Liver (tissue), 9 donors: ENCODE measurements around the gene AFMID. TPM values are rescaled to one million over a fixed set of nuclear protein-coding genes. Genes with fewer than 3 reads are reported as not detected.
A peak's percentile ranks its signal among the peaks of the same experiment; 100 is the strongest.

ENCODE experiments used
- DNase-seq: peaks from one replicate; pipeline ENCODE4 v3.0.0-alpha.2; 2017; ENCODE audit warnings: low spot score
- H3K27ac ChIP-seq, 2 donors: one replicate each; pipeline ENCODE4 v1.7.0; 2013; ENCODE audit warnings: inconsistent platforms in 2 of 2, low read length in 2 of 2, control low read depth in 1 of 2, low read depth in 1 of 2, mild to moderate bottlenecking in 1 of 2
- H3K27me3 ChIP-seq, 4 donors: one replicate each; pipeline versions ENCODE4 v1.6.1 to v1.7.0; 2013; ENCODE audit warnings: low read length in 3 of 4, inconsistent platforms in 1 of 4, mild to moderate bottlenecking in 1 of 4, moderate library complexity in 1 of 4; ENCODE audit not compliant: control insufficient read depth in 4 of 4, insufficient read depth in 4 of 4
- H3K36me3 ChIP-seq, 4 donors: one replicate each; pipeline versions ENCODE4 v1.6.1 to v1.7.0; 2013; ENCODE audit warnings: low read length in 3 of 4, mild to moderate bottlenecking in 3 of 4, low read depth in 1 of 4, moderate library complexity in 1 of 4; ENCODE audit not compliant: control insufficient read depth in 4 of 4, insufficient read depth in 3 of 4
- H3K4me1 ChIP-seq, 4 donors: one replicate each; pipeline versions ENCODE4 v1.6.1 to v1.7.0; 2013; ENCODE audit warnings: low read length in 3 of 4, mild to moderate bottlenecking in 3 of 4, moderate library complexity in 1 of 4; ENCODE audit not compliant: control insufficient read depth in 4 of 4, insufficient read depth in 4 of 4
- H3K4me3 ChIP-seq, 3 donors: one replicate each; pipeline versions ENCODE4 v1.6.1 to v1.7.0; 2013; ENCODE audit warnings: low read length in 3 of 3, control low read depth in 1 of 3, low read depth in 1 of 3, mild to moderate bottlenecking in 1 of 3
- H3K9ac ChIP-seq, 2 donors: one replicate each; pipeline ENCODE4 v1.7.0; 2013; ENCODE audit warnings: low read length in 2 of 2, mild to moderate bottlenecking in 2 of 2, moderate library complexity in 2 of 2, control low read depth in 1 of 2, low read depth in 1 of 2
- H3K9me3 ChIP-seq, 4 donors: one replicate each; pipeline versions ENCODE4 v1.6.1 to v1.7.0; 2013; ENCODE audit warnings: low read length in 3 of 4; ENCODE audit not compliant: control insufficient read depth in 4 of 4
- ATF3 ChIP-seq: IDR thresholded peaks from 2 replicates; pipeline ENCODE4 v1.6.1; 2016; ENCODE audit warnings: antibody characterized with exemption
- CTCF ChIP-seq: fragments of 150-350 bp; IDR thresholded peaks from 2 replicates; pipeline ENCODE4 v1.5.1; 2017; ENCODE audit warnings: improper control_type of control experiment, low read depth, low read length; ENCODE audit not compliant: missing input control
- EGR1 ChIP-seq, 2 donors: IDR thresholded peaks; 2 replicates each; pipeline ENCODE4 v1.6.1; 2016 to 2018; ENCODE audit warnings: antibody characterized with exemption in 2 of 2, low read depth in 2 of 2
- FOXA1 ChIP-seq: IDR thresholded peaks from 2 replicates; pipeline ENCODE4 v1.6.1; 2016; ENCODE audit warnings: antibody characterized with exemption
- FOXA2 ChIP-seq: IDR thresholded peaks from 2 replicates; pipeline ENCODE4 v1.6.1; 2016; ENCODE audit warnings: antibody characterized with exemption
- GABPA ChIP-seq, 2 donors: IDR thresholded peaks in 1 of 2; conservative IDR thresholded peaks in 1 of 2; 2 replicates each; pipeline ENCODE4 v1.6.1; 2016; ENCODE audit warnings: antibody characterized with exemption in 2 of 2, mild to moderate bottlenecking in 1 of 2, moderate library complexity in 1 of 2
- HNF4A ChIP-seq, 2 donors: conservative IDR thresholded peaks; 2 replicates each; pipeline ENCODE4 v1.6.1; 2016; ENCODE audit warnings: antibody characterized with exemption in 2 of 2, mild to moderate bottlenecking in 2 of 2
- HNF4G ChIP-seq: IDR thresholded peaks from 2 replicates; pipeline ENCODE4 v1.6.1; 2016; ENCODE audit warnings: antibody characterized with exemption
- JUND ChIP-seq, 2 donors: IDR thresholded peaks; 2 replicates each; pipeline ENCODE4 v1.6.1; 2016; ENCODE audit warnings: antibody characterized with exemption in 2 of 2
- NR2F2 ChIP-seq: IDR thresholded peaks from 2 replicates; pipeline ENCODE4 v1.6.1; 2016; ENCODE audit warnings: antibody characterized with exemption
- RAD21 ChIP-seq, 2 donors: IDR thresholded peaks; 2 replicates each; pipeline ENCODE4 v1.6.1; 2016; ENCODE audit warnings: antibody characterized with exemption in 2 of 2, mild to moderate bottlenecking in 2 of 2
- RXRA ChIP-seq, 2 donors: IDR thresholded peaks; 2 replicates each; pipeline ENCODE4 v1.6.1; 2017 to 2018; ENCODE audit warnings: antibody characterized with exemption in 2 of 2, mild to moderate bottlenecking in 1 of 2
- SP1 ChIP-seq: IDR thresholded peaks from 2 replicates; pipeline ENCODE4 v1.6.1; 2018; ENCODE audit warnings: antibody characterized with exemption, mild to moderate bottlenecking
- TAF1 ChIP-seq: conservative IDR thresholded peaks from 2 replicates; pipeline ENCODE4 v1.6.1; 2016; ENCODE audit warnings: antibody characterized with exemption, mild to moderate bottlenecking
- YY1 ChIP-seq: IDR thresholded peaks from 2 replicates; pipeline ENCODE4 v1.6.1; 2016; ENCODE audit warnings: antibody characterized with exemption, mild to moderate bottlenecking
- WGBS: extraction: QIAGEN DNeasy Blood & Tissue Kit; methylation state at CpG from one replicate; pipeline ENCODE4 v1.1.7; 2013; 5-methylcytosine and 5-hydroxymethylcytosine counted together
- polyA plus RNA-seq, 2 donors: library from polyadenylated mRNA; stranded (reverse) in 1 of 2; unstranded in 1 of 2; fragments of 200-250 nt in 1 of 2; fragments of >200 nt in 1 of 2; fragmentation: Nextera tagmentation in 1 of 2; extraction: Ambion mirVana in 1 of 2; gene quantifications; one replicate each; pipeline versions ENCODE4 v1.2.1 to v1.2.3, GENCODE V29; 2013 to 2015
- total RNA-seq, 2 donors: library from RNA; depleted of rRNA; stranded (reverse); fragments of >200 nt; gene quantifications; one replicate each; pipeline ENCODE4 v1.2.3, GENCODE V29; 2014
- TF ChIP-seq, protein P1 (sequence below): IDR thresholded peaks from 2 replicates; pipeline ENCODE4 v1.6.1; 2016; ENCODE audit warnings: antibody characterized with exemption, mild to moderate bottlenecking
- TF ChIP-seq, protein P2 (sequence below): IDR thresholded peaks from 2 replicates; pipeline ENCODE4 v1.6.1; 2016; ENCODE audit warnings: antibody characterized with exemption
- TF ChIP-seq, protein P3 (sequence below): IDR thresholded peaks from 2 replicates; pipeline ENCODE4 v1.6.1; 2016; ENCODE audit warnings: antibody characterized with exemption
- donor health status: healthy.
- donor health status: healthy.
- donor health status: healthy.
- donor health status: healthy.
- donor health status: healthy.

Gene AFMID
- total and polyA plus RNA-seq, 4 donors = 73.4 to 201 (median 138) TPM

- TF ChIP-seq, protein P1, sequence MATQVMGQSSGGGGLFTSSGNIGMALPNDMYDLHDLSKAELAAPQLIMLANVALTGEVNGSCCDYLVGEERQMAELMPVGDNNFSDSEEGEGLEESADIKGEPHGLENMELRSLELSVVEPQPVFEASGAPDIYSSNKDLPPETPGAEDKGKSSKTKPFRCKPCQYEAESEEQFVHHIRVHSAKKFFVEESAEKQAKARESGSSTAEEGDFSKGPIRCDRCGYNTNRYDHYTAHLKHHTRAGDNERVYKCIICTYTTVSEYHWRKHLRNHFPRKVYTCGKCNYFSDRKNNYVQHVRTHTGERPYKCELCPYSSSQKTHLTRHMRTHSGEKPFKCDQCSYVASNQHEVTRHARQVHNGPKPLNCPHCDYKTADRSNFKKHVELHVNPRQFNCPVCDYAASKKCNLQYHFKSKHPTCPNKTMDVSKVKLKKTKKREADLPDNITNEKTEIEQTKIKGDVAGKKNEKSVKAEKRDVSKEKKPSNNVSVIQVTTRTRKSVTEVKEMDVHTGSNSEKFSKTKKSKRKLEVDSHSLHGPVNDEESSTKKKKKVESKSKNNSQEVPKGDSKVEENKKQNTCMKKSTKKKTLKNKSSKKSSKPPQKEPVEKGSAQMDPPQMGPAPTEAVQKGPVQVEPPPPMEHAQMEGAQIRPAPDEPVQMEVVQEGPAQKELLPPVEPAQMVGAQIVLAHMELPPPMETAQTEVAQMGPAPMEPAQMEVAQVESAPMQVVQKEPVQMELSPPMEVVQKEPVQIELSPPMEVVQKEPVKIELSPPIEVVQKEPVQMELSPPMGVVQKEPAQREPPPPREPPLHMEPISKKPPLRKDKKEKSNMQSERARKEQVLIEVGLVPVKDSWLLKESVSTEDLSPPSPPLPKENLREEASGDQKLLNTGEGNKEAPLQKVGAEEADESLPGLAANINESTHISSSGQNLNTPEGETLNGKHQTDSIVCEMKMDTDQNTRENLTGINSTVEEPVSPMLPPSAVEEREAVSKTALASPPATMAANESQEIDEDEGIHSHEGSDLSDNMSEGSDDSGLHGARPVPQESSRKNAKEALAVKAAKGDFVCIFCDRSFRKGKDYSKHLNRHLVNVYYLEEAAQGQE = no peak
- TF ChIP-seq ATF3 = no peak
Observed at GRCh38 chr17:78174346-78174869, 12.8 kb upstream of the AFMID start (continued).

DNA sequence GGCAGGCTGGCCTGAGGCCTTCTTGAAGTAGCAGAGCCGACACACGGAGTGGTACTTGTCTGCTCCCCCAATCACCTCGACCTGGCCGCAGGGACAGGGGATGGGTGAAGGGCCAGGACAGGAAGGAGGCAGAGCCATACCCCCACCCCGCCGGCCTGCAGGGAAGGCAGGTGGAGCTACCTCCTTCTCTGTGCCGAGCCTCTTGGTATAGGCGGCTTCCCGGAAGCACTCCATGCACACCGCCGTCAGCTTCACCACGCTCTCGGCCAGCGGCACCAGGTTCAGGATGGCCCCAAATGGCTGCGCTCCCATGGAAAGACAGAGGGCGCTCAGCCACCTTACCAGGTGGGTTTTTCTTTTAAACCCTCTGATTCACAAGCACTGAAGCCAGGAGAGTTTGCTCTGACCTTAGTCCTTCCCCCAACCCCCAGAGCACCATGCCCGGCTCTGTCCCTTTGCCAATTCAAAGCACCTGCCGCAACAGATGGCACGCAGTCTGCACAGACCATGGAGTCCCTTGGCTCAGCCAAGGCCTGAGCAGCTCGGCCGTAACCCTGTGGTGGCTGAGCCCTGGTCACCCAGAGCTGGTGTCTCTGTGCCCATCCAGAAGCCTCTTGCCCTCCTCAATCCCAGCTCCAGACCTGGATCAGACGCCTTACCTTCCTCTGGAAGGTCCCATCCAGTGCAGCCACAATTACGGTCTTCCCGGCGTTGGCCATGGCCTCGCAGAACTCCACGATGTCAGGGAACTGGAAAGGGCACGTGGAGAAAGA lies 12.1 kb upstream of the AFMID start:
- peak overlapping the region in 1 of 2 donors; percentile 36 for H3K9ac ChIP-seq
- no peaks in the 10 kb centered on the region for H3K9me3 ChIP-seq
- TF ChIP-seq RAD21 (IDR thresholded peaks at IDR 0.05) = peak in 1 of 2 donors; percentile 47
- peak; percentile 42 for TF ChIP-seq CTCF
- TF ChIP-seq FOXA2 = no peak
- TF ChIP-seq FOXA1 = no peak
- peak; percentile 40 for TF ChIP-seq SP1
- peak in 1 of 2 donors; percentile 9 for TF ChIP-seq JUND (IDR thresholded peaks at IDR 0.05)
- TF ChIP-seq, protein P2, sequence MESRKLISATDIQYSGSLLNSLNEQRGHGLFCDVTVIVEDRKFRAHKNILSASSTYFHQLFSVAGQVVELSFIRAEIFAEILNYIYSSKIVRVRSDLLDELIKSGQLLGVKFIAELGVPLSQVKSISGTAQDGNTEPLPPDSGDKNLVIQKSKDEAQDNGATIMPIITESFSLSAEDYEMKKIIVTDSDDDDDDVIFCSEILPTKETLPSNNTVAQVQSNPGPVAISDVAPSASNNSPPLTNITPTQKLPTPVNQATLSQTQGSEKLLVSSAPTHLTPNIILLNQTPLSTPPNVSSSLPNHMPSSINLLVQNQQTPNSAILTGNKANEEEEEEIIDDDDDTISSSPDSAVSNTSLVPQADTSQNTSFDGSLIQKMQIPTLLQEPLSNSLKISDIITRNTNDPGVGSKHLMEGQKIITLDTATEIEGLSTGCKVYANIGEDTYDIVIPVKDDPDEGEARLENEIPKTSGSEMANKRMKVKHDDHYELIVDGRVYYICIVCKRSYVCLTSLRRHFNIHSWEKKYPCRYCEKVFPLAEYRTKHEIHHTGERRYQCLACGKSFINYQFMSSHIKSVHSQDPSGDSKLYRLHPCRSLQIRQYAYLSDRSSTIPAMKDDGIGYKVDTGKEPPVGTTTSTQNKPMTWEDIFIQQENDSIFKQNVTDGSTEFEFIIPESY = no peak
- peak in 1 of 2 donors; percentile 69 for TF ChIP-seq HNF4A (conservative IDR thresholded peaks at IDR 0.05)
- no peak for TF ChIP-seq NR2F2
- TF ChIP-seq GABPA (IDR thresholded peaks at IDR 0.05 in 1 of 2, conservative IDR thresholded peaks at IDR 0.05 in 1 of 2) = no peak
- TF ChIP-seq, protein P1 = no peak
- peak; percentile 60 to 78 for TF ChIP-seq RXRA (IDR thresholded peaks at IDR 0.05)
- no peak for TF ChIP-seq HNF4G
- TF ChIP-seq, protein P3, sequence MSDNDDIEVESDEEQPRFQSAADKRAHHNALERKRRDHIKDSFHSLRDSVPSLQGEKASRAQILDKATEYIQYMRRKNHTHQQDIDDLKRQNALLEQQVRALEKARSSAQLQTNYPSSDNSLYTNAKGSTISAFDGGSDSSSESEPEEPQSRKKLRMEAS = peak; percentile 76
- TF ChIP-seq EGR1 (IDR thresholded peaks at IDR 0.05; ENCODE audit: low read depth in 2 of 2) = peak in 1 of 2 donors; percentile 44
- peak; percentile 77 for TF ChIP-seq YY1
- TF ChIP-seq ATF3 = no peak
- peak; percentile 9 for TF ChIP-seq TAF1
- WGBS = 32% methylated on average over 28 of the region's 28 CpGs
- H3K4me1 ChIP-seq = peaks cover 13 to 48% (median 34%) of the 10 kb centered on the region in 4 donors
- H3K36me3 ChIP-seq = peaks cover 0 to 21% (median 4%) of the 10 kb centered on the region in 4 donors
- peak overlapping the region; percentile 69 to 76 for H3K27ac ChIP-seq
- H3K27me3 ChIP-seq = no peaks in the 10 kb centered on the region
- H3K4me3 ChIP-seq = peak overlapping the region; percentile 7 to 49 (median 31)
- DNase-seq = no peak
